K562 (cell line): ENCODE data around the gene LCE7A. TPM values are rescaled to one million over a fixed set of nuclear protein-coding genes. Genes with fewer than 3 reads are reported as not detected.

Experiments
- GATA2 ChIP-seq: sonication (generic); formaldehyde crosslinking; IDR thresholded peaks from 2 replicates; pipeline ENCODE4 v1.4.0; 2020; ENCODE audit warnings: mild to moderate bottlenecking, missing genetic modification reagents
- UBTF ChIP-seq, 2 experiments: IDR thresholded peaks; 2 replicates each; pipeline ENCODE4 v1.6.1; 2012; ENCODE audit warnings: improper control_type of control experiment in 2 of 2, low read depth in 2 of 2, low read length in 2 of 2, borderline replicate concordance in 1 of 2
- ZNF785 ChIP-seq: fragments of 250-450 bp; sonication (Bioruptor Pico); IDR thresholded peaks from 2 replicates; pipeline ENCODE4 v1.4.0; 2020; ENCODE audit warnings: mild to moderate bottlenecking
- polyA plus RNA-seq, 8 experiments: library from polyadenylated mRNA; depleted of rRNA in 4 of 8; stranded (reverse) in 5 of 8; unstranded in 3 of 8; fragments of >200 nt; fragmentation: Nextera tagmentation in 2 of 8; fragmentation: Illumina TruSeq in 1 of 8; extraction: Ambion mirVana in 2 of 8; extraction: Trizol in 1 of 8; gene quantifications; 2 replicates each; pipeline versions ENCODE4 v1.2.1 to v1.2.3, GENCODE V29; 2011 to 2014; ENCODE audit warnings: inconsistent platforms in 1 of 8, missing spikeins in 1 of 8
- total RNA-seq, 7 experiments: library from RNA; depleted of rRNA in 6 of 7; stranded (reverse); fragments of >200 nt in 6 of 7; fragmentation: Illumina TruSeq in 2 of 7; extraction: Trizol in 2 of 7; gene quantifications; 2 replicates each; pipeline versions ENCODE4 v1.2.1 to v1.2.3, GENCODE V29; 2011 to 2021; ENCODE audit warnings: low replicate concordance in 1 of 7
- TF ChIP-seq, protein P1 (sequence below): fragments of 250-450 bp; sonication (Bioruptor Pico); IDR thresholded peaks from 2 replicates; pipeline ENCODE4 v1.5.0; 2022; ENCODE audit warnings: mild to moderate bottlenecking
- TF ChIP-seq, protein P2 (sequence below): conservative IDR thresholded peaks from 2 replicates; pipeline ENCODE4 v1.6.1; 2011; ENCODE audit warnings: low read depth, mild to moderate bottlenecking, low read length; ENCODE audit not compliant: control insufficient read depth

LCE7A gene
- total and polyA plus RNA-seq, 9 of the 15 experiments (the other 6 are each of a cell fraction or from before 2014, with no cell fraction given): not detected

GRCh38 chr1:152873495-152873894 lies 13.7 kb downstream of the LCE7A start (continued):
- TF ChIP-seq UBTF (IDR thresholded peaks at IDR 0.05; ENCODE audit: borderline replicate concordance in 1 of 2, low read depth in 2 of 2, low read length in 2 of 2): no peak
- no peak for TF ChIP-seq GATA2 (CRISPR knock-in tag)
- no peak for TF ChIP-seq ZNF785 (CRISPR knock-in tag)
- TF ChIP-seq, protein P1, sequence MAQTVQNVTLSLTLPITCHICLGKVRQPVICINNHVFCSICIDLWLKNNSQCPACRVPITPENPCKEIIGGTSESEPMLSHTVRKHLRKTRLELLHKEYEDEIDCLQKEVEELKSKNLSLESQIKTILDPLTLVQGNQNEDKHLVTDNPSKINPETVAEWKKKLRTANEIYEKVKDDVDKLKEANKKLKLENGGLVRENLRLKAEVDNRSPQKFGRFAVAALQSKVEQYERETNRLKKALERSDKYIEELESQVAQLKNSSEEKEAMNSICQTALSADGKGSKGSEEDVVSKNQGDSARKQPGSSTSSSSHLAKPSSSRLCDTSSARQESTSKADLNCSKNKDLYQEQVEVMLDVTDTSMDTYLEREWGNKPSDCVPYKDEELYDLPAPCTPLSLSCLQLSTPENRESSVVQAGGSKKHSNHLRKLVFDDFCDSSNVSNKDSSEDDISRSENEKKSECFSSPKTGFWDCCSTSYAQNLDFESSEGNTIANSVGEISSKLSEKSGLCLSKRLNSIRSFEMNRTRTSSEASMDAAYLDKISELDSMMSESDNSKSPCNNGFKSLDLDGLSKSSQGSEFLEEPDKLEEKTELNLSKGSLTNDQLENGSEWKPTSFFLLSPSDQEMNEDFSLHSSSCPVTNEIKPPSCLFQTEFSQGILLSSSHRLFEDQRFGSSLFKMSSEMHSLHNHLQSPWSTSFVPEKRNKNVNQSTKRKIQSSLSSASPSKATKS (CRISPR knock-in tag): no peak
- TF ChIP-seq, protein P2, sequence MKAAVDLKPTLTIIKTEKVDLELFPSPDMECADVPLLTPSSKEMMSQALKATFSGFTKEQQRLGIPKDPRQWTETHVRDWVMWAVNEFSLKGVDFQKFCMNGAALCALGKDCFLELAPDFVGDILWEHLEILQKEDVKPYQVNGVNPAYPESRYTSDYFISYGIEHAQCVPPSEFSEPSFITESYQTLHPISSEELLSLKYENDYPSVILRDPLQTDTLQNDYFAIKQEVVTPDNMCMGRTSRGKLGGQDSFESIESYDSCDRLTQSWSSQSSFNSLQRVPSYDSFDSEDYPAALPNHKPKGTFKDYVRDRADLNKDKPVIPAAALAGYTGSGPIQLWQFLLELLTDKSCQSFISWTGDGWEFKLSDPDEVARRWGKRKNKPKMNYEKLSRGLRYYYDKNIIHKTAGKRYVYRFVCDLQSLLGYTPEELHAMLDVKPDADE: no peak
